Measurements from ENCODE around the gene COPS7A. TPM values are rescaled to one million over a fixed set of nuclear protein-coding genes. Genes with fewer than 3 reads are reported as not detected.
"Not testable (repeated sequence)": the region's sequence is repeated elsewhere in the genome, so short reads cannot be mapped to it uniquely, and the experiment has no call there.

COPS7A gene
- total RNA-seq, 2 donors from 2014 or later = 49.6 to 60.6 TPM

DNA sequence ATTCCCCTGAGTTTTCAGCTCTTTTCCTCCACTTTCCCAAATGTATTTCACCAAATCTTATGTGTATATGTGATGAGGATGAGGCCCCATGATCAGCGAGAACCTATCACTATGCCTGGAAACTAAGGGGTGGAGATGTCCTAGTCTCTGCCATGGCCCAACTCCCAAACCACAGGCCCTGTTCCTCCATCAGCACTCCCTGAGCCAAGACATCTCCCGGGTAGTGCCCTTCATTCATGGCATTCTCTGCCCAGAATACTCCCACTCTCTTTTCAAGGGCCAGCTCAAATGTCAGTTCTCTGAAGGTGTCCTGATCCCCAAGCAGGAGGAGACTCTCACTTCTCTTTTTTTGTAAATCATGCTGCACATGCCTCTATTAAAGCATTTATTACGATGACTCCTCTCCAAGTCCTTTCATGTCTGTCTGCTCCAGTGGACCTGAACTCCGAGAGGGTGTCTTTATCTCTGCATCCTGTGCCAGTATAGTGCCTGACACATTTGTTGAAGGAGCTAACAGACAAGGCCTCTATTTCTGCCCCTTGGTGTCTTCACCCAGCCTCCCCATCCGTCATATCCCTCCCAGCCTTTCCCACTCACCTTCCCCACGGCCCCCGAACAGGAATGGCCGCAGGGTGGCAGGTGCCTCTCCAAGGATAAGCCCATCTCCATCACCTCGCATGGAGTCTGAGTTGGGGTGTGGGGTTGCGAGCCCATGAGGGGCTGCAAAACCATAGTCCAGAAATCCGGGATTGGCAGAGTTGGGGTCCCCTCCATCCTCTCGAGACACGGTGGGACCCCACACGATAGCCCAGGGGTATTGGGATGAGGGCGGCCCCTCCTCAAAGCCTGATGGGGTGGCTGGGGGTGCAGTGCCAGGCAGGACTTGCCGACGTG lies 26.9 kb upstream of the COPS7A start:
- peaks cover 12 to 17% of the 10 kb centered on the region in 2 donors for H3K4me1 Mint-ChIP-seq (ENCODE audit: low read depth in 2 of 2)
- H3K27me3 Mint-ChIP-seq = peaks cover 38% of the 10 kb centered on the region in 2 donors
- H3K4me3 Mint-ChIP-seq = no peak overlapping the region
- ATAC-seq = no peak
- DNase-seq (ENCODE audit: low spot score) = no peak
- H3K27ac Mint-ChIP-seq = no peak overlapping the region
- H3K9me3 Mint-ChIP-seq = no peaks in the 10 kb centered on the region
- H3K36me3 Mint-ChIP-seq = peaks cover 5% of the 10 kb centered on the region

DNA sequence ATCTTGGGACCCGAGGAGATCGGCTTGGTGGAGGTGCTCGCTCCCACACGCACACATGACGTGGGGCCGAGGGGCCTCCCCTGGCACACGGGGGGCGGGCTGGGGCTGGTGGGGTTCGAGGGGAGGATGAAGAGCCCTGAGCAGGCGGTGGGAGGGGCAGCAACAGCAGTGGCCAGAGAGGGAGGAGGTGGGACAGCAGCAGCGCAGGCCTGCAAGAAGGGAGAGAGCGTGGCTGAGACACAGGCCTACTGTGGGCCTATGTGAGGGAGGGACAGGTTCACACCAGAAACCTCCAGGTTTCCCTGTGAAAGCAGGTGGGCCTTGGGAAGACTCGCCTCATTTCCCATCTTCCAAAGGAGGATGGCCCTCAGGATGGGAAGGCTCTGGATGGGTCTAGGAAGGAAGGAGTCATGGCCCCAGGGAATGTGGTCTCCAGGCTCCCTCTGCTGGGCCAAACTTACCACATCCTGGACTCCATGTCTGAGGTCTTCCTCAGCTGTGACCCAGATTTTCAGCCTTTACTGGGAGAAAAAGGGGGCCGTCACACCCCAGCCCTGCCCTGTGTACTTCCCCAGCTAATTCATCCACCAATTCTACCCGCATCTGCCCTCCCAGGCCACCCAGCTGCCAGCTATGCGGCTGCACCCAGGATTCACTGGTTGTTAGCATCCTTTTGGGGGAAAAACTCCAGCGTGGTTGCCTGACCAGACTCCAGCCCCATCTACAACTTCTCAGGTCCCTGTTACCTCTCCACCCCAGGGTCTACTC lies 26.1 kb upstream of the COPS7A start:
- Mint-ChIP-seq H3K4me1 (ENCODE audit: low read depth in 2 of 2) (peaks cover 8 to 13% of the 10 kb centered on the region in 2 donors), H3K27ac (no peak overlapping the region), H3K27me3 (peaks cover 45 to 46% of the 10 kb centered on the region in 2 donors), H3K9me3 (no peaks in the 10 kb centered on the region), H3K36me3 (peaks cover 7% of the 10 kb centered on the region), H3K4me3 (no peak overlapping the region)
- ATAC-seq = peak in 1 of 2 donors; percentile 19
- no peak for DNase-seq (ENCODE audit: low spot score)

DNA sequence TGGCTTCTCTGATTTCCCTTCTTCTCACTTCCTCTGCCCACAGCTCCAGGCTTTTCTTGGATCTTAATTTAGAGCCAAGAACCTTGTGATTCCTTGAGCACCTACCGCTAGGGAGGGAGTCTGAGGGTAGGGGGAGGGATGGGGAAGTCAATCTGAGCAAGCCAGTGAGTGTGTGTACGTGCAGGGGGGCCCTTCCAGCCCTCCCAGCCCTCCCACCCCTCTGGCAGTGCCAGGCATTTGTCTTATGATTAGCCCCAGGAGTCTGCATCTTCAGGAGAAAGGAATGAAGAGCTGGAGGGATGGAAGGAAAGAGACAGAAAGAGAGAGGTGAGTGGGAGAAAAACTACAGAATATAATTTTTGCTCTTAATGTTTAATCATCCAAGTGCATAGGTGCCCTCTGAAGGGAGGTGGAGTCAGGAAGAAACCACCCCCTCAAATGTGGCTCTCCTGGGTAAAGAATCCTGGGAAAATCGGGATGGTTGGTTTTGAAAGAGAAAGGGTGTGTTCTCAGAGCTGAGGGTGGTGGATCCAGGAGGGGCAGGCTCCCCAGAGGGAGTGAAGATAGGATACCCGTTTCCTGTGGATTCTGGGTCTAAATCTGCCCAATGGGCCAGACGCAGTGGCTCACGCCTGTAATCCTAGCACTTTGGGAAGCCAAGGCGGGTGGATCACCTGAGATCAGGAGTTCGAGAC lies 25.3 kb upstream of the COPS7A start:
- Mint-ChIP-seq H3K4me1 (ENCODE audit: low read depth in 2 of 2) (peaks cover 8 to 9% of the 10 kb centered on the region in 2 donors), H3K27ac (no peak overlapping the region), H3K27me3 (peaks cover 50 to 54% of the 10 kb centered on the region in 2 donors), H3K9me3 (no peaks in the 10 kb centered on the region), H3K4me3 (no peak overlapping the region), H3K36me3 (peaks cover 7% of the 10 kb centered on the region)
- ATAC-seq = no peak
- no peak for DNase-seq (ENCODE audit: low spot score)

DNA sequence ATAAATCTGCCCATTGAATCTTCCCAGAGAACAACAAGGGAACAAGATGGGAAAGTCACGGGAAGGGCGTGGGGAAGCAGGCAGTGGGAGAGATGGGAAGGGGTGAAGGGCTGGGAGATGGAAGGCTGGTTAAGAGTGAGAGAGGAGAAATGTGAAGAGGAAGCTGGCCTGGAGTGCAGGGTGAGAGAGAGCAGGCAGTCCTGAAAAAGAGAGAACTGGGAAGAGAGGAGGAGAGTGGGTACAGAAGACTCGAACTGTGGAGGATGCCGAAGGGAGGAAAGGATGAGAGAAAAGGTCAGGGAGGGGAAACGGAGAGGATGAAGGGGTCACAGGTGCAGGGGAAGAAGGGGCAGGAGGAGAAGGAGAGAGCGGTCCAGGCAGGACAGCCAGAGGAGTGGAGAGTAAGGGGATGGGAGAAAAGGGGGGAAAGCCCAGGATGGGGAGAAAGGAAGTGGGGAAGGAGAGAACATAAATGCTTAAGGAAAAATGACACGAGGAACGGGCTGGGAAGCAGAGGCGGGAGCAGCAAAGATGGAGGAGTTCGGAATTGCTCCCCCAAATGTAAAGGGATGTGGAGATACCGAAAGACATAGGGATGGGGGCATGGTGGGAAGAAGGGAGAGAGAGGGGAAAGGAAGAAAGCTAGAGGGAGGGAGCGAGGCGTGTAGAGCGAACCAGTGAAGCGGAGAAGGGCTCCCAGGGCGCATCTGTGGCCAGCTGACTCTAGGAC lies 24.4 kb upstream of the COPS7A start:
- H3K4me1 Mint-ChIP-seq (ENCODE audit: low read depth in 2 of 2) = peaks cover 8 to 9% of the 10 kb centered on the region in 2 donors
- DNase-seq (ENCODE audit: low spot score) (no peak), ATAC-seq (no peak)
- peak overlapping the region; percentile 61 for H3K4me3 Mint-ChIP-seq
- H3K27me3 Mint-ChIP-seq = peaks cover 52 to 61% of the 10 kb centered on the region in 2 donors
- H3K27ac Mint-ChIP-seq = peak overlapping the region in 1 of 2 donors; percentile 21
- peaks cover 7% of the 10 kb centered on the region for H3K36me3 Mint-ChIP-seq
- no peaks in the 10 kb centered on the region for H3K9me3 Mint-ChIP-seq

DNA sequence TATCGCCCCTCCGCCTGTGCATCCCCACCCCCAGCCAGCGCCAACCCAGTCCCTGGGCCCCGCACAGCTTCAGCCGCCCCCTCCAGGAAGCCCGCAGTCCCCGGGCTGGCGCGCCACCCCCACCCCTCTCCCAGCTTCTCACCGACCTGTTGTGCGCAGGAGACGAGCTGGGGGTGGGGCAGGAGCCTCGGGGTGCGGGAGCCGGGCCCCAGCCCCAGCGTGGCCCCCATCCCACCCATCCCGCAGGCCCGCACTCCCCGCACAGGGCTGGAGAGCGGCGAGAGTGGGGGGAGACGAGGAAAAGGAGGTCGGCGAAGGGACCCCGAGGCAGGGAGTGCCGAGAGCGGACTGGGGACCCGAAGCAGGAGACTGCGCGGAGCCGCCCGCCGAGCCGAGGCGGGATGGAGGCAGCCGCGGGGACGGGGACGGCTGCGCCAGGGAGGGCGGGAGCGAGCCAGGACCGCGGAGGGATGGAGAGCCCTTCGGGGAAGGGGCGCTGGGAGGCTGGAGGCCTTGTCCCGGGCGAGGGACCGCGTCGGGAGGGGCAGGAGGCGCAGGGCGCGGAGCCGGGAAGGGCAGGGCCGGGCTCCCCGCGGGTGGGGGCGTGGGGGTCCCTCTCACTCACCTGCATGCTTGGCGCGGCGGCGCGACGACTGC lies 23.7 kb upstream of the COPS7A start:
- peak overlapping the region; percentile 61 for H3K4me3 Mint-ChIP-seq
- peaks cover 8 to 9% of the 10 kb centered on the region in 2 donors for H3K4me1 Mint-ChIP-seq (ENCODE audit: low read depth in 2 of 2)
- H3K27me3 Mint-ChIP-seq = peaks cover 54 to 67% of the 10 kb centered on the region in 2 donors
- ATAC-seq (peak; percentile 22 to 34), DNase-seq (ENCODE audit: low spot score) (no peak)
- H3K27ac Mint-ChIP-seq = no peak overlapping the region
- no peaks in the 10 kb centered on the region for H3K9me3 Mint-ChIP-seq
- H3K36me3 Mint-ChIP-seq = peaks cover 7% of the 10 kb centered on the region

DNA sequence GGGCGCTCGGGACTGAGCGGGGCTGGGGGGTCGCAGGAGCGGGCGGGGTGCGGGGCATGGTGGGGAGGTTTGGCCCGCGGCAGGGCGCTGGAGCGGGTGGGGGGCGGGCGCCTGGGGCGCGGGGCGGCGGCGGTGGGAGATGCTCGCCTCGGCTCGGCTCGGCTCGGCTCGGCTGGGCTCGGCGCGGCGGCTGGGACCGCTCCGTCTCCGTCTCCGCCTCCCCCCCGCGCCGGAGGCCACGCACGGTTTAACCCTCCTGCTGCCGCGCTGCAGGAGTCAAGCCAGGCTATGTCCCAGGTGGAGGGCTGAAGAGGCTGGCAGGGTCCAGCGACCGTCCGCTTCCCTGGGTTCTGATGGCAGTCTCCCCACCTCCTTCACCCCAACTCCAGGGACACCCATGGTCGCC lies 23.2 kb upstream of the COPS7A start, which contains the start of gene PIANP:
PIANP (minus strand) TSS at position 170 of the 406 bp plus-strand sequence. CDS start 2,754 bp downstream, outside the sequence.
- peaks cover 8 to 9% of the 10 kb centered on the region in 2 donors for H3K4me1 Mint-ChIP-seq (ENCODE audit: low read depth in 2 of 2)
- peak within 1 kb of the TSS in 1 of 2 donors; percentile 21 for H3K27ac Mint-ChIP-seq
- no peaks in the 10 kb centered on the region for H3K9me3 Mint-ChIP-seq
- peaks cover 57 to 72% of the 10 kb centered on the region in 2 donors for H3K27me3 Mint-ChIP-seq
- DNase-seq (ENCODE audit: low spot score) = no peak
- H3K36me3 Mint-ChIP-seq = peaks cover 7% of the 10 kb centered on the region
- ATAC-seq = peak; percentile 67 to 70
- peak within 1 kb of the TSS; percentile 61 for H3K4me3 Mint-ChIP-seq

DNA sequence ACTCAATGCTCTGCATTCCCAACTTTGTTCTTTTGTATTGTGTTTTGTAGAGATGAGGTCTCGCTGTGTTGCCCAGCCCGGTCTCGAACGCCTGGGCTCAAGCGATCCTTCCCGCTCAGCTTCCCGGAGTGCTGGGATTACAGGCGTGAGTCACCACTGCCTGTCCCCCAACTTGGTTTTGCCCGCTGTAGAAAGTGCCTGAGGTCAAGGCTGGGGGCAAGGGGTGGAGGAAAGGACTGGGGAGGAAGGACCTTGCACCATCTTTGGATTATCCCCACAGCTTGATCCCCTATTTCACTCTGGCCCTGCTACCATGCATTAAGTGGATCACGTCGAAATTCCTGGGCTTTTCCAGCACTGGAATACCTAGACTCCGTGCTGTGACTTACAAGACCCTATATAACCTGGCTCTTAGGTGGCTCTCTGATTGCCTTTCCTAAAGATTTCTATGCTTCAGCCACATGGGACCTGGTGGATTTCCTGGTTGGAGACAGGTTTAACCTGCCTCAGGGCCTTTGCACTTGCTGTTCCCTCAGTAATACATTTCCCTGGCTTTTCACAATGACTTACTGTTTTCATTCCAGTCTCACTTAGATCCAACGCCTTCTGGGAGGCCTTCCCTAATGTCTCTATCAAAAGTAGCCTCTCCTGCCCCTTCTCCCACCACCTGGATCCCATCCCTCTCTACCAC lies 22.6 kb upstream of the COPS7A start:
- Mint-ChIP-seq H3K9me3 (no peaks in the 10 kb centered on the region), H3K4me3 (peak overlapping the region; percentile 33), H3K27ac (no peak overlapping the region), H3K36me3 (peaks cover 7% of the 10 kb centered on the region), H3K27me3 (peaks cover 57 to 73% of the 10 kb centered on the region in 2 donors), H3K4me1 (ENCODE audit: low read depth in 2 of 2) (peaks cover 8 to 9% of the 10 kb centered on the region in 2 donors)
- no peak for ATAC-seq
- no peak for DNase-seq (ENCODE audit: low spot score)

DNA sequence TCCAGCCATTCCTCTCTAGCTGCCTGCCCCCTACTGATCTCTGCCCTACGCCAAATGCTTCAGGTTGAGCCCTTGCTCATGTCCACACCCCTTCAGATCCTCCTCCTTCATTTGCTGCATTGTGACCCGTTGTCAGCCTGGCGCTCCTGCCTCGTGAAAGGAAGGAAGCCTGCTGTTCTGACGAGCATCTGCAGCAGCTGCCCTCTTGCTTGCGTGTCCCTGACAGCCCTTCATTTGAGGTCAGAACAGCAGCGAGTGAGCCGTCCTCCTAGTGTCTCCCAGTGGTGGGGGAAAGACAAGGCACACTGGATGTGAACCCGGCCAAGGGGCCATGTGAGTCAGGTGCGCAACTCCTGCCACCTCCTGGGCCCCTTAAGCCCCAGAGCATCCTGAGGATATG lies 20.2 kb upstream of the COPS7A start:
- no peak for DNase-seq (ENCODE audit: low spot score)
- Mint-ChIP-seq H3K36me3 (peaks cover 7% of the 10 kb centered on the region), H3K9me3 (no peaks in the 10 kb centered on the region), H3K4me1 (ENCODE audit: low read depth in 2 of 2) (peaks cover 8 to 9% of the 10 kb centered on the region in 2 donors), H3K4me3 (no peak overlapping the region), H3K27me3 (peaks cover 41 to 59% of the 10 kb centered on the region in 2 donors), H3K27ac (no peak overlapping the region)
- peak in 1 of 2 donors; percentile 17 for ATAC-seq

DNA sequence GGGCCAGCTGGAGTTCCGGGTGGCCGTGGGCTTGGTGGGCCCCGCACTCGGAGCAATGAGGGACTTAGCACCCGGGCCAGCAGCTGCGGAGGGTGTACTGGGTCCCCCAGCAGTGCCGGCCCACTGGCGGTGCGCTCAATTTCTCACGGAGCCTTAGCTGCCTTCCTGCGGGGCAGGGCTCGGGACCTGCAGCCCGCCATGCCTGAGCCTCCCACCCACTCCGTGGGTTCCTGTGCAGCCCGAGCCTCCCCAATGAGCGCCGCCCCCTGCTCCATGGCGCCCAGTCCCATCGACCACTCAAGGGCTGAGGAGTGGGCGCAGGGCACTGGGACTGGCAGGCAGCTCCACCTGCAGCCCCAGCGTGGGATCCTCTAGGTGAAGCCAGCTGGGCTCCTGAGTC lies 15.5 kb upstream of the COPS7A start:
- H3K36me3 Mint-ChIP-seq; H3K4me1 Mint-ChIP-seq (ENCODE audit: low read depth in 2 of 2); ATAC-seq; DNase-seq (ENCODE audit: low spot score); H3K4me3 Mint-ChIP-seq; H3K27ac Mint-ChIP-seq; H3K9me3 Mint-ChIP-seq: not testable (repeated sequence)
- peaks cover 17 to 21% of the 10 kb centered on the region in 2 donors for H3K27me3 Mint-ChIP-seq

DNA sequence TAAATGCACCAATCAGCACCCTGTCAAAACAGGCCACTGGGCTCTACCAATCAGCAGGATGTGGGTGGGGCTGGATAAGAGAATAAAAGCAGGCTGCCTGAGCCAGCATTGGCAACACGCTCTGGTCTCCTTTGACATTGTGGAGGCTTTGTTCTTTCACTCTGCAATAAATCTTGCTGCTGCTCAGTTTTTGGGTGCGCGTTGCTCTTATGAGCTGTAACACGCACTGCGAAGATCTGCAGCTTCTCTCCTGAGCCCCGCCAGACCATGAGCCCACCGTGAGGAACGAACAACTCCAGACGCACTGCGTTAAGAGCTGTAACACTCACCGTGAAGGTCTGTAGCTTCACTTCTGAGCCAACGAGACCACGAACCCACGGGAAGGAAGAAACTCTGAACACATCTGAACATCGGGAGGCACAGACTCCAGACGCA lies 14.9 kb upstream of the COPS7A start:
- Mint-ChIP-seq H3K27ac (no peak overlapping the region), H3K36me3 (no peaks in the 10 kb centered on the region), H3K27me3 (peaks cover 13 to 14% of the 10 kb centered on the region in 2 donors), H3K9me3 (no peaks in the 10 kb centered on the region), H3K4me1 (ENCODE audit: low read depth in 2 of 2) (peaks cover 0 to 3% of the 10 kb centered on the region in 2 donors), H3K4me3 (no peak overlapping the region)
- ATAC-seq (no peak), DNase-seq (ENCODE audit: low spot score) (no peak)

DNA sequence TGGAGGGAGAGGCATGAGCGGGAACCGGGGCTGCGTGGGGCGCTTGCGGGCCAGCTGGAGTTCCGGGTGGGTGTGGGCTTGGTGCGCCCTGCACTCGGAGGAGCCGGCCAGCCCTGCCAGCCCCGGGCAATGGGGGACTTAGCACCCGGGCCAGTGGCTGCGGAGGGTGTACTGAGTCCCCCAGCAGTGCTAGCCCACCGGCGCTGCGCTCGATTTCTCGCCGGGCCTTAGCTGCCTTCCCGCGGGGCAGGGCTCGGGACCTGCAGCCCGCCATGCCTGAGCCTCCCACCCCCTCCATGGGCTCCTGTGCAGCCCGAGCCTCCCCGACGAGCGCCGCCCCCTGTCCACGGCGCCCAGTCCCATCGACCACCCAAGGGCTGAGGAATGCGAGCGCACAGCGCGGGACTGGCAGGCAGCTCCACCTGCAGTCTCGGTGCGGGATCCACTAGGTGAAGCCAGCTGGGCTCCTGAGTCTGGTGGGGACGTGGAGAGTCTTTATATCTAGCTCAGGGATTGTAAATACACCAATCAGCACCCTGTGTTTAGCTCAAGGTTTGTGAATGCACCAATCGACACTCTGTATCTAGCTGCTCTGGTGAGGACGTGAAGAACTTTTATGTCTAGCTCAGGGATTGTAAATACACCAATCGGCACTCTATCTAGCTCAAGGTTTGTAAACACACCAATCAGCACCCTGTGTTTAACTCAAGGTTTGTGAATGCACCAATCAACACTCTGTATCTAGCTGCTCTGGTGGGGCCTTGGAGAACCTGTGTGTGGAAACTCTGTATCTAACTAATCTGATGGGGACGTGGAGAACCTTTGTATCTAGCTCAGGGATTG lies 7.6 kb upstream of the COPS7A start:
- not testable (repeated sequence) for H3K4me3 Mint-ChIP-seq; DNase-seq (ENCODE audit: low spot score); H3K27ac Mint-ChIP-seq; H3K36me3 Mint-ChIP-seq; ATAC-seq; H3K9me3 Mint-ChIP-seq; H3K27me3 Mint-ChIP-seq; H3K4me1 Mint-ChIP-seq (ENCODE audit: low read depth in 2 of 2)

Data from natural killer cell treated with Interleukin-12 subunit alpha and Interleukin-12 subunit beta and Interleukin-15 and Interleukin-18, amount 100 ng/mL, for 72 hours (primary cell).